ENCODE results near the gene ASMT.
"Not testable (repeated sequence)": the region's sequence is repeated elsewhere in the genome, so short reads cannot be mapped to it uniquely, and the experiment has no call there.

The ASMT gene

DNA sequence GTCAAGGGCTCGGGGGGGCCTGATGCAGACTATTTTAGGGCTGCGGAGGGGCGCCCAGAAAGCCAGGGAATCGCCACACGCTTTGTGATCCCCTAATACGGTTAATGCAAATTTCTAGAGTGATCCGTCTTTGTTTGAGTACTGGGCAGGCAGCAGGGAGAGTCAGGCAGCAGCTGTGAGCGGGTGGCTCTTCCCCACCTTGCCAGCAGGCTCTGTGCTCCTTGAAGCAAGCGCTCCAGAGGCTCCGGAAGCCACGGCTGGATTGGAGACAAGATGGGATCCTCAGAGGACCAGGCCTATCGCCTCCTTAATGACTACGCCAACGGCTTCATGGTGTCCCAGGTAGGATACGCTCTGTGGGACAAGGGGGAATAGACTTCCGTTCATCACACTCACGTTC is at the start of gene ASMT:
Gene ASMT, plus strand, starts transcription at position 133 of the 400 bp plus-strand sequence. Its CDS starts 141 bp downstream, at position 274.
- in situ Hi-C loops (cut with MboI; ENCODE audit: low sequenced_read_pairs) = no loop called here

DNA sequence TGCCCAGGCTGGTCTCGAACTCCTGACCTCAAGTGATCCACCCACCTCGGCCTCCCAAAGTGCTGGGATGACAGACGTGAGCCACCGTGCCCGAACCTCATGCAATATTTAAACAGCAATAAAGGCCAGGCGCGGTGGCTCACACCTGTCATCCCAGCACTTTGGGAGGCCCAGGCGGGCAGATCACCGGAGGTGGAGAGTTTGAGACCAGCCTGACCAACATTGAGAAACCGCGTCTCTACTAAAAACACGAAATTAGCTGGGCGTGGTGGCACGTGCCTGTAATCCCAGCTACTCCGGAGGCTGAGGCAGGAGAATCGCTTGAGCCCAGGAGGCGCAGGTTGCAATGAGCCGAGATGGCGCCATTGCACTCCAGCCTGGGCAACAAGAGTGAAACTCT is 40.7 kb upstream of the ASMT start:
- in situ Hi-C loops (cut with MboI; ENCODE audit: low sequenced_read_pairs) = not testable (repeated sequence)

- in situ Hi-C loops (cut with MboI; ENCODE audit: low sequenced_read_pairs) = loop anchor here (25.0 kb wide), 1 partner anchor 114 kb away; the partner anchor contains the start of gene ASMTL
These were observed 38.5 kb upstream of the ASMT start for GRCh38 chrX:1576201-1576992.

- in situ Hi-C loops (cut with MboI; ENCODE audit: low sequenced_read_pairs) = loop anchor here (25.0 kb wide), 1 partner anchor 116 kb away; the partner anchor contains the start of gene ASMTL
These were observed 37.0 kb upstream of the ASMT start for GRCh38 chrX:1577845-1578244.

- in situ Hi-C loops (cut with MboI; ENCODE audit: low sequenced_read_pairs) = loop anchor here (25.0 kb wide), 1 partner anchor 116 kb away; the partner anchor contains the start of gene ASMTL
These were observed 36.2 kb upstream of the ASMT start for GRCh38 chrX:1578511-1579173.

GRCh38 chrX:1581132-1581531 is 33.7 kb upstream of the ASMT start:
- in situ Hi-C loops (cut with MboI; ENCODE audit: low sequenced_read_pairs) = loop anchor here (25.0 kb wide), 1 partner anchor 119 kb away; the partner anchor contains the start of gene ASMTL

DNA sequence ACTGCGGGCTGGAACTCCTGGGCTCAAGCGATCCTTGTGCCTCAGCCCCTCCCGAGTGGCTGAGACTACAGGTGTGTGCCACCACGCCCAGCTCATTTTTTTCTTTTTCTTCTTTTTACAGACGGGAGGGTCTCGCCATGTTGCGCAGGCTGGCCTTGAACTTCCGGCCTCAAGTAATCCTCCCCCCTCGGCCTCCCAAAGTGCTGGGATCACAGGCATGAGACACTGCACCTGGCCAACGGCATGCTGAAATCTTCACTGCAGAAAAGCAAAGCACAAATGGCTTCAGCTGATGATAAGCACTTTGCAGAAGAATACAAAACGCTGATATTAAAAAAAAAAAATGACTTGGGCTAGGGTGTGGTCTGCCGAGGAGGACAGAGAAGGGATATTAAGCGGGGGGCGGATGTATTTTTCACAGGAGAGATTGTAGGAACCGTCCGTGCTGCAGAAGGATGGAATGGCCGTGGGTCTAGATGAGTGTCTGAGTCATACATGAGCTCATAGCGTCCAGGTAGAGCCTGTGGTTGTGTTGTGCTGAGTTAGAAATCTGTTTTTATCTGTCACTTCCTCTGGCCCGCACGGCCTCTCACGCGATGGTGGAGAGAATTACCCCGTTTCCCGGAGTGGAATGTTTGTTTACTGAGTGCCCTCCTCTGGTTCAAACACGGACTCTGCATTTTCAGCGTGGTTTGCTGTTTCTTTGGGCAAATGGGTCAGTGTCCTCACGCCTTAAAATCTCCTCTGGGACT is 32.0 kb upstream of the ASMT start:
- in situ Hi-C loops (cut with MboI; ENCODE audit: low sequenced_read_pairs) = loop anchor here (25.0 kb wide), 1 partner anchor 121 kb away; the partner anchor contains the start of gene ASMTL

GRCh38 chrX:1584237-1585011 is 30.4 kb upstream of the ASMT start:
- in situ Hi-C loops (cut with MboI; ENCODE audit: low sequenced_read_pairs) = loop anchor here (25.0 kb wide), 1 partner anchor 122 kb away; the partner anchor contains the start of gene ASMTL

DNA sequence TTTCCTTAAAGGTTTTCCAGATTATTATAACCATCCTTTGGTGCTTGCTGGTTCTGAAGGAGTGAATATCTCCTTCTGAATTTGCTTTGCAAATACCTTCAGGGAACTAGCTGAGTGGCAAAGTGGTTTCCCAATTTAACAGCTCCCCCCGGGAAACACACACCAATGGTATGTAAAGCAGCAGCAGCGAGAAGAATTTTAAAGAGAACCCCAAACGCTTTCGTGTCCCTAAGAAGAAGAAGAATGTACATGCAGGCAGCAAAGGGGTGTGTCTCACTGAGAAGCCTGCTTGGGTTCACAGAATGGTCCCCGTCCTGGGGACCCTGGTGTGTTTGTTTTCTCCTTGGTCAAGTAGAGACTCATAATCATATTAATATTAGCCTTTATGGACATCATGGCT is 27.7 kb upstream of the ASMT start:
- in situ Hi-C loops (cut with MboI; ENCODE audit: low sequenced_read_pairs) = loop anchor here (25.0 kb wide), 1 partner anchor 125 kb away; the partner anchor contains the start of gene ASMTL

- in situ Hi-C loops (cut with MboI; ENCODE audit: low sequenced_read_pairs) = loop anchor here (25.0 kb wide), 1 partner anchor 127 kb away; the partner anchor contains the start of gene ASMTL
These were observed 25.3 kb upstream of the ASMT start for GRCh38 chrX:1589356-1590130.

DNA sequence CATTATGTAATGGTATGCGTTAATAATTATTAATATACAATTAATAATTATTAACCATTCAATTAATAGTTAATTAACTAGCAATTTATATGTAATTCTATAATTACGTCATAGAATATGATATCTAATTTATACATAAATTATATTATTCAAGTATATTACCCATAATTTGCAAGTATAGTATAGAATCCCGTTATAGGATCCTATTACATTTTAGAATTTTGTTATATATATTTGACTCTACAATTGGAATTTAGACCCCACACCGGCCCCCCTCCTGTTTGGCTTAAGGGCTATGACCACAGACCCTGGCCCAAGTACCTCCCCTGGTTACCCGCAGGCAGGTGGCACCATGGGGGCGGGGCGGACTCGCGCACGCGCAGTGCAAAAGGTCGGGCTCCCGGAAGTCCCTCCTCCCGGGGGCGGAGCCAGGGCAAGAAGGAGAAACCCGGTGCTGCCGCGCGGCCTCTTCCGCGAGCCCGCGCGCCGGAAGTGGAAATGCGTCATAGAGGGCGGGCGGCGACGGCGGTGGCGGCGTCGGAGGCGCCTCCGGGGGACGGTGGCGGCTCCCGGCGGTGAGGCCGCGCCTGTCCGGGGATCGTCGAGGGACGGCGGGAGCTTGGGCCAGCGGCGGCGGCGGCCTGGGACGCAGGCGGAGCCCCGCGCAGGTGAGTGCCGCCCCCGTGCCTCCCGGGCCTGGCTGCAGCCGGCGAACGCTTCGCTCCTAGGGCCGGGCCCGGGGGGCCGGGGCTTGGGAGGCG is 23.6 kb upstream of the ASMT start, which contains the start of gene AKAP17A:
Gene AKAP17A, plus strand, starts transcription at position 503 of the 761 bp plus-strand sequence. CDS start 1,859 bp downstream, outside the sequence.
- in situ Hi-C loops (cut with MboI; ENCODE audit: low sequenced_read_pairs) = loop anchor here (25.0 kb wide), 1 partner anchor 129 kb away; the partner anchor contains the start of gene ASMTL

DNA sequence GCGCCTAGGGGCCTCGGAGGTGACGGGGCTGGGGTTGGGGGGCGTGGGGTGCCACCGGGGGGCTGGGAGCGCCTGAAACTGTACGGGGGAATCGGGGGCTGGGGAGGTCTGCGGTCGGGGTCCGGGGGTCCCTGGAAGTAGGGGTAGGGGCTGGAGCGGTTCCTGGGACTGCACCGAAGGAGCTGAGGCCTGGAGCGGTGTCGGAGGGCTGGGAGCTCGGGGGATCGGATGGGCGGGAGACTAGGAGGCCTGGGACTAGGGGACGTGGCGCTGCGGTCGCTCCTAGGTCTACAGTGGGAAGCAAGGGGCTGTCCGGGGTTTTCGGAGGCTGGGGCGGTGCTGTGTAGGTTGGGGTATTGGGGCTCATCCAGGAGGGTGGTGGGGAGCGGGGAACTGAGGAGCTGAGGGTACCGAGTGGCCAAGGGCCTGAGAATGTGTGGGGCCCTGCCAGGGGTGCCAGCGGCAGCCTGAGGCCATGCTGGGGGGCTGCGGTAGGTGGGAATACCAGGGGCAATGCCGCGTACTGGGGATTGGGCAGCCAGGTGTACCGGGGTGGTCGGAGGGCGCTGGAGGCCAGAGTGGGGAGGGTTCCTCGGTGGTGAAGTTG is 22.9 kb upstream of the ASMT start:
- in situ Hi-C loops (cut with MboI; ENCODE audit: low sequenced_read_pairs) = loop anchor here (25.0 kb wide), 1 partner anchor 130 kb away; the partner anchor contains the start of gene ASMTL

- in situ Hi-C loops (cut with MboI; ENCODE audit: low sequenced_read_pairs) = loop anchor here (25.0 kb wide), 1 partner anchor 130 kb away; the partner anchor contains the start of gene ASMTL
These were observed 22.3 kb upstream of the ASMT start for GRCh38 chrX:1592470-1593142.

GRCh38 chrX:1593286-1594271 is 21.3 kb upstream of the ASMT start:
- in situ Hi-C loops (cut with MboI; ENCODE audit: low sequenced_read_pairs) = loop anchor here (25.0 kb wide), 1 partner anchor 131 kb away; the partner anchor contains the start of gene ASMTL

DNA sequence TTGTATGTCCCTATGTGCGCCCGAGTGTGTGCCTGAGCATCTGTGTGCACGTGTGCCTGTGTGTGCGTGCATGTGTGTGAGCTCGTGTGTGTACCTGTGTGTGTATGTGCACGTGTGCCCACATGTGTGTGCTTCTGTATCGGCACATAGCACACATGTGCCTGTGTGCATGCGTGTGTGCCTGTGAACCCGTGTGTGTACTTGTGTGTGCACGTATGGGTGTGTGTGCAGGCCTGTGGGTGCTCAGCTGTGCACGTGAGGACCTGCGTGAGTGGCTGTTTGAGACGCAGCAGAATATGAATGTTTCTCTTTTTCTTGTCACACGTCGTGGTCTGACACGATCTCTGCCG is 19.2 kb upstream of the ASMT start:
- in situ Hi-C loops (cut with MboI; ENCODE audit: low sequenced_read_pairs) = loop anchor here (25.0 kb wide), 1 partner anchor 133 kb away; the partner anchor contains the start of gene ASMTL
